ENCODE measurements around the gene TNFRSF9. TPM values are rescaled to one million over a fixed set of nuclear protein-coding genes. Genes with fewer than 3 reads are reported as not detected.

TNFRSF9 gene
- under 0.01 TPM in 1 of 2 replicates, not detected in the other for total RNA-seq

DNA sequence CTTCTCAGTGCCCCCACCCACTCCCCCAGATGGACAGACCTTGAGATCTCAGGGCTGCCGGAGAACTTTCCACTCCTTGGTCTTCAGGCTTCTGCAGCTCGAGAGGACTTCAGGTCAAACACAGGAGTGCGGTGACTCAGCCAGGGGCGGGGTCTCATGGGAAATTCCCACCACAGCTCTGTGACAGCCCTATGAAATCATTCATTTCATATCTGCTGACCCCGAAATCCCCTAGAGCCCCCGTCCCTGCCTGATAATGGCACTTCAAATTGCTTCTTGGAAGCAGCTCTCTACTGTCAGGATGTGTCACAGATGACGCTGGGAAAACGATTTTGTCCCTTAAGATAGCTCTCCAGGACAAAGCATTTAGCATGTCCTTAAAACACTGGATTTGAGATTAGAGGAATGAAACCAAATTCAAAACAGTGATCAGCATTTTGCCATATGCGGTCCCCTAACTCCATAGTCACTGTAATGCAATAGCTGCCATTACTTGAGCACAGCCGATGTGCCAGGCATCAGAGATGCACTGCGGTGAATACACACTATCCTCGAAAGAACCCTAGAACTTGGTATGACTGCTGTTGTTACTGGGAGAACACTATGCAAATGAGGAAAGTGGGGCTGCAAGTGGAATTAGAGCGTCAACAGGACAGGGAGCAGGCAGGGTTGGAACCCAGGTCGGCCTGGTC, at the start of gene TNFRSF9:
TNFRSF9 (minus strand) TSS at position 95 of the 692 bp plus-strand sequence. CDS start 845 bp downstream, outside the sequence.

DNA sequence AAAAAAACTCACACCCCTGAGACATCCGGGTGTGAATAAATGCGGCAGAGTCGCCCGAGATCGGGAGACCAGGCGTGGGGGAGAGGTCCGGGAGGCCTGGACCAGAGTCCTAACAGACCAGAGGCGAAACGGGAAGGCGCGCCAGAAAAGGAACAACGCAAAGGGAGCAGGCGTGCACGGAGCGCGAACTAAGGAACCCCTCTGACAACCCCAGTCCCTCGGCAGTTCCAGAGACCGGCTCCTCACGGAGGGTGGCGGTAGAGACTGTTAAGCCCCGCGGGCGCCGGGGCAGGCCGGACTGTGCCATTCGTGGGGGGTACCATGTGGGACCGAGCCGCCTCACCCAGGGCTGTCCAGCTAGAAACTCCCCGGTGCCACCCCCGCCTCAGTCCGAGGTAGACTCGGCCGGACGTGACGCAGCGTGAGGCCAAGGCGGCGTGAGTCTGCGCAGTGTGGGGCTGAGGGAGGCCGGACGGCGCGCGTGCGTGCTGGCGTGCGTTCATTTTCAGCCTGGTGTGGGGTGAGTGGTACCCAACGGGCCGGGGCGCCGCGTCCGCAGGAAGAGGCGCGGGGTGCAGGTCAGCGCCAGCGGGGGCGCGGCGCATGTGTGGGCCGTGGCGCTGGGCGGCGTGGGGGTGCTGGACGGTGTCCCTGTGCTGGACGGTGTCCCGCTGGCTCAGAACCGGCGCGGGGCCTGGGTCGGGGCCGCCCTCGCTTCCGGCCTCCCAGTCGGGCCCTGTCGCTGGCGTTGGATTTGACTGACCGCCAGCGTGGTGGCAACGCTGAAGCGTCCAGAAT, 20.8 kb upstream of the TNFRSF9 start, which contains the start of gene PARK7:
PARK7 (plus strand) TSS at position 496 of the 798 bp plus-strand sequence. CDS start 1,075 bp downstream, outside the sequence.

Other genes with a start within 250 kb of the TNFRSF9 start
- gene VAMP3, start 169.5 kb downstream of the TNFRSF9 start, total RNA-seq, result 74.5 and 86.2 TPM in 2 replicates
- 8.7 and 9.2 TPM in 2 replicates for gene PER3, start 156.5 kb downstream of the TNFRSF9 start, total RNA-seq
- gene UTS2, start 87.8 kb downstream of the TNFRSF9 start, total RNA-seq, result 0.12 TPM in 1 of 2 replicates, not detected in the other
- 275 and 334 TPM in 2 replicates for gene PARK7, start 20.9 kb upstream of the TNFRSF9 start, total RNA-seq
- 42.6 and 78.2 TPM in 2 replicates for gene ERRFI1, start 85.5 kb upstream of the TNFRSF9 start, total RNA-seq

All from uterine smooth muscle cell (primary cell).